ENCODE measurements around the gene SIN3B. TPM values are rescaled to one million over a fixed set of nuclear protein-coding genes. Genes with fewer than 3 reads are reported as not detected.

SIN3B gene
- total RNA-seq, 5 donors from 2014 or later (not counting 1 experiment from before 2014, with no cell fraction given): 76.4 to 94.5 (median 84.1) TPM

GRCh38 chr19:16821081-16821480 lies 8.1 kb upstream of the SIN3B start:
- H3K9me3 ChIP-seq: no peaks in the 10 kb centered on the region
- no peak overlapping the region for H3K4me3 Mint-ChIP-seq
- H3K4me1 ChIP-seq (ENCODE audit: control insufficient read depth in 1 of 2, extremely low read depth in 1 of 2, insufficient read depth in 2 of 2, low read length in 2 of 2): peaks cover 0 to 4% of the 10 kb centered on the region in 2 experiments
- POLR2A ChIA-PET: no interaction called here
- H3K27ac Mint-ChIP-seq: no peak overlapping the region
- peaks cover 0 to 31% of the 10 kb centered on the region in 2 experiments for H3K27me3 ChIP-seq (replicated peaks in 1 of 2; ENCODE audit: control insufficient read depth in 2 of 2, extremely low read depth in 1 of 2, insufficient read depth in 2 of 2, low read length in 1 of 2)
- no peak for ATAC-seq (replicated peaks in 1 of 4)
- no peak overlapping the region for H3K27ac ChIP-seq (ENCODE audit: low read length)
- H3K4me3 ChIP-seq (ENCODE audit: control insufficient read depth in 1 of 2, extremely low read depth in 1 of 2, low read length in 1 of 2): no peak overlapping the region
- no peaks in the 10 kb centered on the region for H3K9me3 Mint-ChIP-seq
- WGBS (ENCODE audit: insufficient coverage): 89% methylated on average over 2 of the region's 7 CpGs
- H3K4me1 Mint-ChIP-seq: peaks cover 10 to 13% (median 10%) of the 10 kb centered on the region in 3 donors
- no peaks in the 10 kb centered on the region for H3K36me3 ChIP-seq (ENCODE audit: control insufficient read depth in 2 of 2, extremely low read depth in 1 of 2, insufficient read depth in 1 of 2, low read length in 1 of 2)
- H3K27me3 Mint-ChIP-seq: peaks cover 21 to 28% of the 10 kb centered on the region in 2 donors
- CTCF ChIA-PET: no interaction called here
- H3K36me3 Mint-ChIP-seq: no peaks in the 10 kb centered on the region
- no peak for DNase-seq

- no peak overlapping the region for H3K27ac Mint-ChIP-seq
- H3K27ac ChIP-seq (ENCODE audit: low read length): no peak overlapping the region
- H3K36me3 ChIP-seq (ENCODE audit: control insufficient read depth in 2 of 2, extremely low read depth in 1 of 2, insufficient read depth in 1 of 2, low read length in 1 of 2): no peaks in the 10 kb centered on the region
- H3K4me1 Mint-ChIP-seq: peaks cover 10 to 17% (median 12%) of the 10 kb centered on the region in 3 donors
- no peak overlapping the region for H3K4me3 ChIP-seq (ENCODE audit: control insufficient read depth in 1 of 2, extremely low read depth in 1 of 2, low read length in 1 of 2)
- ATAC-seq (replicated peaks in 1 of 4): no peak
- H3K9me3 ChIP-seq: no peaks in the 10 kb centered on the region
- ChIA-PET CTCF (no interaction called here), POLR2A (no interaction called here)
- no peak for DNase-seq
- peaks cover 0 to 40% of the 10 kb centered on the region in 2 experiments for H3K27me3 ChIP-seq (replicated peaks in 1 of 2; ENCODE audit: control insufficient read depth in 2 of 2, extremely low read depth in 1 of 2, insufficient read depth in 2 of 2, low read length in 1 of 2)
- peaks cover 0 to 4% of the 10 kb centered on the region in 2 experiments for H3K4me1 ChIP-seq (ENCODE audit: control insufficient read depth in 1 of 2, extremely low read depth in 1 of 2, insufficient read depth in 2 of 2, low read length in 2 of 2)
- H3K9me3 Mint-ChIP-seq: no peaks in the 10 kb centered on the region
- no peaks in the 10 kb centered on the region for H3K36me3 Mint-ChIP-seq
- WGBS (ENCODE audit: insufficient coverage): 95% methylated on average over 2 of the region's 8 CpGs
- H3K4me3 Mint-ChIP-seq: no peak overlapping the region
- H3K27me3 Mint-ChIP-seq: peaks cover 28 to 35% of the 10 kb centered on the region in 2 donors
These were observed 6.5 kb upstream of the SIN3B start for GRCh38 chr19:16822648-16823047.

GRCh38 chr19:16824658-16825311 lies 4.4 kb upstream of the SIN3B start:
- DNase-seq (no peak), ATAC-seq (replicated peaks in 1 of 4) (no peak)
- ChIA-PET POLR2A (no interaction called here), CTCF (no interaction called here)
- peaks cover 0 to 13% of the 10 kb centered on the region in 2 experiments for H3K4me1 ChIP-seq (ENCODE audit: control insufficient read depth in 1 of 2, extremely low read depth in 1 of 2, insufficient read depth in 2 of 2, low read length in 2 of 2)
- peaks cover 12 to 23% (median 18%) of the 10 kb centered on the region in 3 donors for H3K4me1 Mint-ChIP-seq
- H3K27me3 ChIP-seq (replicated peaks in 1 of 2; ENCODE audit: control insufficient read depth in 2 of 2, extremely low read depth in 1 of 2, insufficient read depth in 2 of 2, low read length in 1 of 2): peaks cover 0 to 37% of the 10 kb centered on the region in 2 experiments
- H3K36me3 ChIP-seq (ENCODE audit: control insufficient read depth in 2 of 2, extremely low read depth in 1 of 2, insufficient read depth in 1 of 2, low read length in 1 of 2): no peaks in the 10 kb centered on the region
- H3K4me3 Mint-ChIP-seq: peak overlapping the region; percentile 56 to 68 (median 62)
- no peak overlapping the region for H3K27ac Mint-ChIP-seq
- 50% methylated on average over 8 of the region's 11 CpGs for WGBS (ENCODE audit: insufficient coverage)
- H3K4me3 ChIP-seq (ENCODE audit: control insufficient read depth in 1 of 2, extremely low read depth in 1 of 2, low read length in 1 of 2): no peak overlapping the region
- no peaks in the 10 kb centered on the region for H3K36me3 Mint-ChIP-seq
- H3K9me3 Mint-ChIP-seq: no peaks in the 10 kb centered on the region
- peaks cover 28 to 32% of the 10 kb centered on the region in 2 donors for H3K27me3 Mint-ChIP-seq
- H3K9me3 ChIP-seq: no peaks in the 10 kb centered on the region
- H3K27ac ChIP-seq (ENCODE audit: low read length): no peak overlapping the region

GRCh38 chr19:16825312-16826052 lies 3.7 kb upstream of the SIN3B start:
- no peaks in the 10 kb centered on the region for H3K36me3 ChIP-seq (ENCODE audit: control insufficient read depth in 2 of 2, extremely low read depth in 1 of 2, insufficient read depth in 1 of 2, low read length in 1 of 2)
- H3K27me3 ChIP-seq (replicated peaks in 1 of 2; ENCODE audit: control insufficient read depth in 2 of 2, extremely low read depth in 1 of 2, insufficient read depth in 2 of 2, low read length in 1 of 2): peaks cover 0 to 36% of the 10 kb centered on the region in 2 experiments
- no peaks in the 10 kb centered on the region for H3K9me3 Mint-ChIP-seq
- H3K27ac ChIP-seq (ENCODE audit: low read length): no peak overlapping the region
- no peak overlapping the region for H3K4me3 ChIP-seq (ENCODE audit: control insufficient read depth in 1 of 2, extremely low read depth in 1 of 2, low read length in 1 of 2)
- 42% methylated on average over 13 of the region's 13 CpGs for WGBS (ENCODE audit: insufficient coverage)
- no peak for ATAC-seq (replicated peaks in 1 of 4)
- CTCF ChIA-PET: no interaction called here
- no peak overlapping the region for H3K27ac Mint-ChIP-seq
- H3K4me1 Mint-ChIP-seq: peaks cover 19 to 29% (median 24%) of the 10 kb centered on the region in 3 donors
- peaks cover 2 to 20% of the 10 kb centered on the region in 2 experiments for H3K4me1 ChIP-seq (ENCODE audit: control insufficient read depth in 1 of 2, extremely low read depth in 1 of 2, insufficient read depth in 2 of 2, low read length in 2 of 2)
- no peaks in the 10 kb centered on the region for H3K9me3 ChIP-seq
- POLR2A ChIA-PET: no interaction called here
- H3K27me3 Mint-ChIP-seq: peaks cover 28 to 32% of the 10 kb centered on the region in 2 donors
- no peaks in the 10 kb centered on the region for H3K36me3 Mint-ChIP-seq
- peak in 1 of 35 experiments; percentile 9 for DNase-seq
- H3K4me3 Mint-ChIP-seq: peak overlapping the region; percentile 56 to 68 (median 62)

GRCh38 chr19:16829822-16830289 lies 658 bp downstream of the SIN3B start:
- peaks cover 4 to 24% of the 10 kb centered on the region in 2 donors for H3K36me3 ChIP-seq (ENCODE audit: control insufficient read depth in 2 of 2, extremely low read depth in 1 of 2, insufficient read depth in 1 of 2, low read length in 1 of 2)
- peaks cover 0 to 16% of the 10 kb centered on the region in 2 experiments for H3K27me3 ChIP-seq (replicated peaks in 1 of 2; ENCODE audit: control insufficient read depth in 2 of 2, extremely low read depth in 1 of 2, insufficient read depth in 2 of 2, low read length in 1 of 2)
- Mint-ChIP-seq H3K27ac (peak overlapping the region; percentile 82 to 83), H3K9me3 (no peaks in the 10 kb centered on the region), H3K4me1 (peaks cover 21 to 40% (median 35%) of the 10 kb centered on the region in 3 donors), H3K36me3 (peaks cover 18% of the 10 kb centered on the region), H3K4me3 (peak overlapping the region; percentile 80 to 85 (median 83)), H3K27me3 (peaks cover 17 to 18% of the 10 kb centered on the region in 2 donors)
- ChIA-PET CTCF (no interaction called here), POLR2A (no interaction called here)
- H3K9me3 ChIP-seq: no peaks in the 10 kb centered on the region
- peak overlapping the region; percentile 46 to 71 for H3K4me3 ChIP-seq (ENCODE audit: control insufficient read depth in 1 of 2, extremely low read depth in 1 of 2, low read length in 1 of 2)
- H3K27ac ChIP-seq (ENCODE audit: low read length): peak overlapping the region; percentile 49
- H3K4me1 ChIP-seq (ENCODE audit: control insufficient read depth in 1 of 2, extremely low read depth in 1 of 2, insufficient read depth in 2 of 2, low read length in 2 of 2): peaks cover 2 to 24% of the 10 kb centered on the region in 2 experiments
- ATAC-seq (replicated peaks in 1 of 4) (peak in 1 of 4 experiments; percentile 11), DNase-seq (peak in 3 of 35 experiments; percentile 4 to 7 (median 6))
- 34% methylated on average over 5 of the region's 13 CpGs for WGBS (ENCODE audit: insufficient coverage)

- H3K4me3 Mint-ChIP-seq: peak overlapping the region; percentile 80 to 85 (median 83)
These were observed 1.5 kb downstream of the SIN3B start for GRCh38 chr19:16830679-16831078.

More at GRCh38 chr19:16830679-16831078, 1.5 kb downstream of the SIN3B start:
- Mint-ChIP-seq H3K9me3 (no peaks in the 10 kb centered on the region), H3K36me3 (peaks cover 18% of the 10 kb centered on the region), H3K27me3 (peaks cover 11% of the 10 kb centered on the region in 2 donors), H3K4me1 (peaks cover 13 to 33% (median 27%) of the 10 kb centered on the region in 3 donors), H3K27ac (peak overlapping the region; percentile 23 to 82)
- ChIA-PET CTCF (no interaction called here), POLR2A (no interaction called here)
- Histone ChIP-seq H3K36me3 (ENCODE audit: control insufficient read depth in 2 of 2, extremely low read depth in 1 of 2, insufficient read depth in 1 of 2, low read length in 1 of 2) (peaks cover 4 to 25% of the 10 kb centered on the region in 2 donors), H3K4me1 (ENCODE audit: control insufficient read depth in 1 of 2, extremely low read depth in 1 of 2, insufficient read depth in 2 of 2, low read length in 2 of 2) (peaks cover 2 to 20% of the 10 kb centered on the region in 2 experiments), H3K27me3 (replicated peaks in 1 of 2; ENCODE audit: control insufficient read depth in 2 of 2, extremely low read depth in 1 of 2, insufficient read depth in 2 of 2, low read length in 1 of 2) (peaks cover 0 to 11% of the 10 kb centered on the region in 2 experiments), H3K4me3 (ENCODE audit: control insufficient read depth in 1 of 2, extremely low read depth in 1 of 2, low read length in 1 of 2) (no peak overlapping the region), H3K9me3 (no peaks in the 10 kb centered on the region), H3K27ac (ENCODE audit: low read length) (no peak overlapping the region)
- 72% methylated on average over 3 of the region's 3 CpGs for WGBS (ENCODE audit: insufficient coverage)
- DNase-seq (no peak), ATAC-seq (replicated peaks in 1 of 4) (no peak)
